ENCODE data around the gene GARNL3.

GARNL3 gene

DNA sequence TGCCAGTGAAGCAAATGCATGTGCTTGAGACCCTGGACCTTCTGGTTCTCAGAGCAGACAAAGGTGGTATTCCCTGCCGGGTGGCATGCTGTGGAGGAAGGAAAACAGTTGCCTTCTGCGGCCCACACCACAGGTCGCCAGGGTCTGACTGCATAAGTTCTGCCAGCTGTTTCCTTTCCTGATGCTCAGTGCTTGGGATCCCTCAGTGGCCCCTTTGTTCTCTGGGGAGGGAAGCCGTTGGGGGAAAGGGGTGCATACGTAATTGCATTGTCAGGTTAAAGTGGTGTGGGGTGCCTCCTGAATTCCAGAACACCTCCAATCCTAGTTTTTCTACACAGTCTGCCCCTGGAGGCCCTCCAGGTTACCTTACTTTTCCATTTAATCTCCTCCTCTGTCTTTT is 89.3 kb downstream of the GARNL3 start:
- DNase-seq: no peak

DNA sequence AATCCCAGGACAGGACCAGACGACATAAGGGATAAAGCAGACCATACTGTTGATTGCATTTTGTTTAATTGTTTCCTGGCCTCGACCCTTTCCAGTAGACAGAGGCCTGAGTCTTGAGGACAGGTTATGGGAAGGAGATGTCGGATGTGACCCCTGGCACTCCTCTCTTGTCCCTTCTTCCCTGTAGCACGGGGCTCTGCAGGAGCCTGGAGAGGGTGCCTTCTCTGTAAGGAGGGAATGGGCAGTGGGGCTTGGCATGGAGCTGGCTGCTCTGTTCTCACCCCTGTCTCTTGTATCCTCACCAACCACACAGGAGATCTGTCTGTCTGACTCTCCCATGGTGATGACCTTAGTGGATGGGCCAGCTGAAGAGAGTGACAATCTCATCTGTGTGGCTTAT is 92.3 kb downstream of the GARNL3 start:
- DNase-seq: no peak

DNA sequence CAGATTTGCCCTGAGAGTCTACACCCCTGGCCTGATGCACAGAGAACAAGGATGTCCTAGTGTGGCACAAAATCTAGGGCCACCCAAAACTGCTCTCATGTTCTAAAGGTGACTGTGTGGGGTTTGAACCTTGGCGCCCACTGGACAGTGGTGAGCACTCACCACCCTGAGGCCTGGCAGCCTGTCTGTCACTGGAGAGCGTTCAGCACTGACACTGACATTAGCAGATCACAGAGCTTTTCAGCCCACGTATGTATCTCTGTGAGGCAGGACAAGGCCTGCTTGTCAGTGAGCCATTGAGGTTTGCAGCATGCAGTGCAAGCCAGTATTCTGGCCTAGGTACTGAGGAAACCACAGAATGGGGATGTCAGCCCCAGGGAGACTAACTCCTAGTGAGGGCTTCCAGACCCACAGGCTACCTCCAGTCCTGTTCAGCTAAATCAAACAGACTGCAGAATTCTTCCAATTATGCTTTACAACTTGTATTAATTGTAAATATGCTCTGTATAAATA is 93.5 kb downstream of the GARNL3 start:
- DNase-seq: no peak

DNA sequence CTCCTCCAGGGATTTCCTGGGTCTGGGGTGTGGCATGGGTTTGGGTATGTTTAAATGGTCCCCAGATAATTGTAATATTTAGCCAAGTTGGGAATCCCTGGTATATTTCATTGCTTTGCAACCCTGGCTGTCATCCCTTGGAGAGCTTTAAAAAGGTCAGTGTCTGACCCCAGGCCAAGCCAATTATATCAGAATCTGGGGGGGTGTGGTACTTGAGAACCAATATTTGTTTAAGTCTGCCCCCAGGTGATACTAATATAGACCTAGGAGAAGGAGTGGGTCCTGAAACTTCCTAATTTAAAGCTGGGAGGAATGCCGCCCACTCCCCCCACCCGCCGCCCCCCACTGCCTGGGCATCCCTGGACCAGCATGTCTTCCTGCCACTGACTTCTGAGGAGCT is 94.2 kb downstream of the GARNL3 start:
- no peak for DNase-seq

DNA sequence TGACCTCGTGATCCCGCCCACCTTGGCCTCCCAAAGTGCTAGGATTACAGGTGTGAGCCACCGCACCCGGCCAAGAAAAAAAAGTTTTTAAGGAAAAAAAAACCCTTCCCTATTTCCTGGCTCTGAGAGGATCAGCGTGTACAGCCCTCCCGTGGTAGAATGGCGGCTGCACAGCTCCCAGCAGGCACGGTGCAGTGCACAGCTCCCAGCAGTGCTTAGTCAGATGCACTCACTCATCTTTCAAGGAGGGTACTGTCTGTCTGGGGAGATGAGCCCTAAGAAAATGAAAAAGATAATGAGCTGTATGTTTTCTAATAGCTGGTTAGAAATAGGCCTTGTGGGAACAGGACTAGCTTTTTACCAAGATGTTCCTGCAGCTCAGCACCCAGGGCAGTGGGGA is 95.7 kb downstream of the GARNL3 start:
- no peak for DNase-seq

DNA sequence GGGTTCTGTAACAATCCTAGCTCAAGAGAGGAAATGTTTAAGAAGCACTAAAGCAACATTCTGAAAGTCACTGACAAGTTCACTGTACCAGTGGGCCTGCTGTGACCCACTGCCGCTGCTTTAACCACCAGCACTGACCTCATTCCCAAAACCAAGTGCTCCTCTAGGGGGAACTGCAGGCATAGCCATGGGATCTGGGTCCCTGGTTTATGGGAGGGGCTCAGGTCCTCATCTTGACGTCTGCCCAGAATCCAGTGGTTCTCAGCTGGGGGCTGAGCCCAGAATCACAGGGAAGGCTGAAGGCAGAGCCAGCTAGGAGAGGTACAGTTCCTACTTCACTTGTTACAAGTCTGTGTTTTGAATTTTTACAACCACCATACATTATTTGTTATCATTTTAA is 96.3 kb downstream of the GARNL3 start:
- no peak for DNase-seq

DNA sequence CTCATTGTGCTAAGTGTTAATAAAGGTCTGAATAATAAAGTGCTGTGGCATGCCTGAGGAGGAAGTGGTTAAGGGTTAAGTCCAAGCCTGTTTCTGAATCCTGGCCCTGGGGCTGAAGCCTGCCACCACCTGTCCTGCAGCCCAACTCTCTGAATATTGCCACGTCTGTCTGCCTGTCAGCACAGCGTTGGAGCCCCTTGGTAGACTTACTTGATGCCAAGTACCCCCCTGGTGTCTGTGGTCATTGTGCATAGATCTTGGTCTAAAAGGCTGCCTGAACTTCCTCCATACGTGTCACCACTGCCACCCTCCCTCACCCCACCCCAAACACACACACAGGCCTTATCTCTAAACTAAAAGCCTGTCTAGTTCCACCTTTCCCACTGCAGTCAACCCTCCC is 97.0 kb downstream of the GARNL3 start:
- no peak for DNase-seq

DNA sequence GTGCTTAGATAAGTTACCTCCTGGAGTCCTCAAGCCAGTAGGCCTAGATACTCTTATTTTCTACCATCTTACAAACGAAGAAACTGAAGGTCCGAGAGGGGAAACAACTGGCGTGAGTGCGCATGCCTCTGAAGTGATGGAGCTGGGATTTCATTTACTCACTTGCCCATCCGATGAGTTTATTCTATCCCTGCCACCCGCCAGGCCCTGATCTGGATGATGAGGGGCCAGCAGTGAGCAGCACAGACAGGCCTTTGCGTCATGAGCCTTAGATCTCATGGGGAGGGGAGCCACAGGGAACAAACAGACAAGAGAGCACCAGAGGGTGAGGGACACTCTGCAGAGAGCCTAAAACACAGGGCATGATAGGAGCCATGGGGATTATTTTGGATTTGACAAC is 98.3 kb downstream of the GARNL3 start:
- no peak for DNase-seq

DNA sequence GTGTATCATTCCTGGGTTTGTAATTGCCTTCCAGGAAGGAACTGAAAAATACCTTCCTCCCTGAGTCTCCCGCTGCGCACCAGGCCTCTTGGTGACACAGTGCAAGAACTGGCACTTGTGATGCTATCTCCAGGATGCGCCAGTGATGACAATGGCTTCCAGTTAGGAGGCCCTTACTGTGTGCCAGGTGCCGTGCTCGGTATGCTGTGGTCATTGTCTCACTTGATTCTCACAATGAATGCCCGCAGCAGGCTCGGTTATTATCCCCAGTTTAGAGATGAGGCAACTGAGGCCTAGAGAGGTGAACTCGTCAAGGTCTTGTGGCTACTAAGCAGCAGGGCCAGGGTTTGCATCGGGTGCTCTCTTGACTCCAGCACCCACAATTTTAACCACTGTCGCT is 100.9 kb downstream of the GARNL3 start:
- no peak for DNase-seq

DNA sequence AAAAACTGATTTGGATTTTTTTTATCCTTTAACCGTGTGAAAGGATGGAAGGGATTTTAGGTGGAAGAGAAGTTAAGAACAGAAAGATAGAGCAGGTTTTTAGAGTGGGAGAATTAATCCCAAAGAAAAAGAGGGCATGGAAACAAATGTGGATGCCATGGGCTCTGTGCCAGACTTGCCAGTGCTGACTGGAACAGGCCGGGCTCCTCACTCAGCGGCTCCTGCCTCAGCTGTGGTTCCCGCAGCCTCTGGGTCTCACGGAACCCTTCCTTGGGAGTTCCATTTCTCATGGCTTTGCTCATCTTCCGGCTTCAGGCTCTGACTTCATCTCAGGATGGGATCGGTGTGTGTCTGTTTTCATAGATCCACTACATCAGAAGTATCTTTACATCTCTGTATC is 102.0 kb downstream of the GARNL3 start:
- no peak for DNase-seq

DNA sequence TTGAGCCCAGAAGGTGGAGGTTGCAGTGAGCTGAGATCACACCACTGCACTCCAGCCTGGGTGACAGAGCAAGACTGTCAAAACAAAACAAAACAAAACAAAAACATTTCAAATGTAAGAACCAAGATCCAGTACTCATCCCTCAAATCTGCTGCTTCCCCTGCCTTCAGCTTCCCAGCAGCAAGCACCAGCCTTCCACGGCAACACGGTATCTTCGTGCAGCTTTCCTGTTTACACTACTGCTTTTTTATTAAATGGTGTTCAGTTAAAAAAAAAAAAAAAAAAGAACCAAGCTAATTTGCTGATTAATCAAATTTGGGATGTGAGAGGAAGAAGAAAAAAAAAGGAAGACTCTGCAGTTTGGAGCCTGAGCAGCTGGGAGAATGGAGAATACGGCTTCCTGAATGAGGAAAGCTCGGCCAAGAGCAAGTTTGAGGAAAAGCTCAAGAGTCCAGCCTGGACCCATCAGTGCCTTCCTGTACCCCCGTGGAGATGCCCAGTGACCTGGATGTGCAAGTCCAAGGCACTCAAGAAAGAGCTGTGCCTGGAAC is 104.4 kb downstream of the GARNL3 start:
- peak; percentile 16 to 18 for DNase-seq

DNA sequence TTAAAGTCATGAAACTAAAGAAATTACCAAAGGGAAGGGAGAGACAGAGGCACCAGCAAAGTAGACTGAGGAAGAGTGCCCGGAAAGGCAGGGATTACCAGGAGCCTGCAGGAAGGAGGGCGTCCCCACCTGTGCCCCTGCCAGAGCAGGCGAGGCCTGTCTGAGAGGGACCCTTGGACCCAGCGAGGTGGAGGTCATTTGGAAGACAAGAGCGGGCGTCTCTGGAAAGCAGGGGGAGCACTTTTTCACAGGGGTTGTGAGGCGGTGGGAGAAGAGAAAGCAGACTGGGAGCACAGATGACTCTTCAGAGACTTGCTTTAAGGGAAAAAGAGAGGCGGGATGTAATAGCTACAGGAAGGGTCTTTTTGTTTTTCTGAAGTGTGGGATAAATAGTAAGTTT is 104.9 kb downstream of the GARNL3 start:
- DNase-seq: no peak

DNA sequence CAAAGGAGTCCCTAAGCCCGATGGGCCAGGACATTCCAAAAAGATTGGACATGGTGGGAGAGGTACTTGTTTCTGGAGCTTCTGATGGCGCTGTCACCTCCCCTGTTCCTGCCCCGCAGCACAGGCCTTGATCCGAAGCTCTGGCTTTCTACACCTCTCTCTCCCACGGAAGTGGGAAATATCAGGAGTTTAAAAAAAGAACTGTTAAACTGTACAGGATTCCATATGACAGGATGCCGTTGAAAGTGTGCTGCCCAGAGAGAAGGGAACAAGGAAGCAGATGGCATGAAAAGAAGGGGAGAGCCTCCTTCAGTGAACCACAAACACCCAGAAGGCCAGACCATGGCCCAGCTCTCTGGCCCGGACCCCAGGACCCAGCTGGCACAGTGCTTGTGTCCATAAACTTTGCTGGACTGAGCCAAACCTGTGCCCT is 105.6 kb downstream of the GARNL3 start:
- no peak for DNase-seq

DNA sequence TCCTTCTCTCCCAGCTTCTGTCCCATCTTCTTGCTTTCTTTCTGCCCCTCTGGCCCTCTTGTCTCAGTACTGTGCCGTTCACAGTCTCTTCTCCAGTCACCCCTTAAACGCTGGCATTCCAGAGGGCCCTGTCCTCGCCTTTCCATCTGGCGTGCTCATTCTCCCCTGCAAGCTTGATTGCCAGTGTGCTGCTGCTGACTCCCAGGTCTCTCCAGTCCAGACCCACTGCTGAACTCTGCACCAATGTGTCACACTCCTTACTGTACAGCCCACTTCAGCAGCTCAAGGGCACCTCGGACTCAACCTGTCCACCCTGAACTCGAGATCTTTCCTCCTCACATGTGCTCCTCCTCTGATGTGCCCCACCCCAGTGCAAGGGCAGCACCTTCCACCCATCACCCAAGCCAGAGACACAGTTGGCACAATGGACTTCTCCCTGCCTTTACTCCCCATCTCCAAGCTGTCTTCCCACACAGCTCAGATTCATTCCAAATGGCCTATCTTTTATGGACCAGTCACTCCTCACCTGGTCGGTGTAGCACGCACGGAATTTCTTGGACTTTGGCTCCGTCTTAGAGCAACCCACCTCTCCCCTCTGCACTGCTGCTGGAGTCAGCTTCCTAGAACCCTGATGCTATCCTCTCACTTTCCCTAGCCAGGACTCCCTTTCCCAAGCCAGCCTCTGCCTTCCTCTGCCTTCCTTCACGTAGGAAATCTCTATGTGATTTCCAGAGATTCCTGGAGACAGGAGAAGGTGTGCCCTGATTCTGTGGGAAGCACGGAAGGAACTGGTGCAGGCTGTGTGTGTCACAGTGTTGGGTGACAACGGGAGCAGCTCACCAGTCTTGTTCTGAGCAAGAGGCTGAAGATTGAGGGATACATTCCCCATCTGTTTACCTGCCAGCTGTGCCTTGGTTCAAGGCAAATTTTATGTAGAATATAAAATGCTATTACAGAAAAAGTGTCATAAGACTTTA is 106.4 kb downstream of the GARNL3 start:
- DNase-seq: no peak

DNA sequence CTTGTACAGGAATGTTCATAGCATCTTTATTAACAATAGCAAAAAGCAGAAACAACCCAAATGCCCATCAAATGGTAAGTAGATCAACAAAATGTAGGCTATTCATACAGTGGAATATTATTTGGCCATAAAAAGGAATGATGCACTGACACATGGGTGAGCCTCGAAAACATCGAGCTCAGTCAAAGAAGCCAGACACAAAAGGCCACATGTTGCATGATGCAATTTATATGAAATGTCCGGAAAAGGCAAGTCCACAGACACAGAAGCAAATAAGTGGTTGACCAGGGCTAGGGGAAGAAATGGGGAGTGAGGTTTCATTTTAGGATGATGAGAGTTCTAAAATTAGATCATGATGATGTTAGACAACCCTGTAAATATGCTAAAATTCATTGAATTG is 115.9 kb downstream of the GARNL3 start:
- no peak for DNase-seq

DNA sequence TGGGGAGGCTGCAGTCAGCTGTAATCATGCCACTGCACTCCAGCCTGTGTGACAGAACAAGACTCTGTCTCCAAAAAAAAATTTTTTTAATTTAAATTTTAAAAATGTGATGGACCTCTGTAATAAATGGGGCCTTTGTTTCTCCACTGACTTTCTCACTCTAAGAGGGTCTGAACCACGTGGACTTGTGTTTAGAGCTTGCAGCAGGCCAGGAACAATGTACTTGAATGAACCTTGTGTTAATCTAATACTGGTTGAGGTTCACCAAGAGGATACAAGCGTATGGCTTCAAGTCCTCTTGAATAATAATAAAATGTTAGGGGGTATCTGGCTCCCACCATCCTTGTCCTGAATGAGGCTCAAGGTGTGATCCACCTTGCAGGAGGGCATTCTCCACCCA is 118.0 kb downstream of the GARNL3 start:
- no peak for DNase-seq

DNA sequence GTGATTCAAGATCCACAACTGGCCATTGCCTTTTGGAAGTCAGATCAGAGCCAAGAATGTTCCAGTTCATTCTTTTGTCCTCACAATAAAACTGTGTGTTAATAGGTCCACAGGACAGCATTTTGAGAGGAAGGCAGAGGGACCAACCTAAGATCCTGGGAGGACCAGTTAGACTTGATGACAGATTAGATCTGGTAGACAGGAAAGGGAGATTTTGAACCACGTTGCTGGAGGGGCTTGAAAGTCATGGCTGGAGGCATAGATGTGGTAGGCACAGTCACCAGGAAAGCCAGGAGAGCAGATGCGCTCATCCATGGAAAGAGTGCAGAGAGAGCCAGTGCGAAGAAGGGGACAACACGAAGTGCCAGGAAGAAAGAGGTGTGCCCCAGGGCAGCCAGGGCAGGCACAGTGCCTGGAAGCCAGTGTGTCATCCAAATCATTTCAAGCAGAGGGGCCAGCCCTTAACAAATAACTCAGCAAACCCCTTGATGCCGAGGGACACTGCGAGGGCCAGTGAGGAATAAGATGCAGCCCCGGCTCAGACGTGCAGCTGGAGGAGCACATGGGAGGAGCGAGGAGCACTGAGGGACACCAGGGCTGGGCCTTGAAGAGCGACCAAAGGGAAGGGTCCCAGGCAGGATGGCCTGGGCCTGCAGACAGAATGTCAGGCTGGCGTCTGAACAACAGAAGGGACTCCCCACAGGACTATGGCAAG is 119.6 kb downstream of the GARNL3 start:
- DNase-seq: no peak

DNA sequence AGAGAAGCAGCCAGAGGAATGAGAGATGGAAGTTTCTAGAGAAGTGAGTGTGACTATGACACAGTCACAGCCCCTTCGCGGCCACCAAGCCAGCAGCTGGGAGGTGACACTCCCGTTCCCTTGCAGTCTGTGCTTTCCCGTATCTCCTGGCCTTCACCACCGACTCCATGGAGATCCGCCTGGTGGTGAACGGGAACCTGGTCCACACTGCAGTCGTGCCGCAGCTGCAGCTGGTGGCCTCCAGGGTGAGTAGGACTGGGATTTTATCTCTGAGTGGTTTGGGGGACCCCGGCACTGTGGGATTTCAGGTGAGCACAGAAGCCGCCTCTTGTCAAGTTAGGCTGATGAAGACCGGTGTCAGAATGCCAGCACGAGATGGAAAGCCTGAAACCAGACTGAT is 120.3 kb downstream of the GARNL3 start:
- no peak for DNase-seq

DNA sequence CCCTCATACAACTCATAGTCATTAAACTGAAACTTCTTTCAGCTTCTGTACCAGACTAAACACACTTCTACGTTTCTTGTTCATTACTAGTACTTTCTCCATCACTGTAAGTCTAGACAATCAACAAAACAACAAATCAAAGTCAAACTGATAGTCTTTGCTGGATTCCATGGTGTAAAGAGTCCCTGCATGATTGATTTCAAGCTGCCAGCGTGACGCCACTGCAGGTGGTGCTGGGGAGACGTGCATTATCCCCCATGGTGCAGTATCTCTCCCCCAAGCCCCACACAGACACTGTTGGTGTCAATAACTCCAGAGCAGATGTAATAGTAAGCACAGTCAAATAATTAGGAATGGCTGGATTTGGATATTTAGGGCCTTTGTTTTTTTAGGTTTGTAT is 121.7 kb downstream of the GARNL3 start:
- DNase-seq: no peak

DNA sequence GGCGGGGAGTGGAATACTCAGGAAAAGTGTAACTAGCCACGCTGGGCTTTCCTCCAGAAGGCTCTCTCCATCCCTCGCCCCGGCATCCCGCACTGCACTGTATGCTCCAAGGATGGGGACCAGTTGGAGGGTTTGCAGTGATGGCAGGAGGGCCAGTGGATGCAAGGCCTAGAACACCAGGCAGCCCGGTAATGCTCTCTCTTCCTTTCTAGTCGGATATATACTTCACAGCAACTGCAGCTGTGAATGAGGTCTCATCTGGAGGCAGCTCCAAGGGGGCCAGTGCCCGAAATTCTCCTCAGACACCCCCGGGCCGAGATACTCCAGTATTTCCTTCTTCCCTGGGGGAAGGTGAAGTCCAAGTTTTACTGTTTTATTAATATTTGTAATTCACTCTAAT is 122.4 kb downstream of the GARNL3 start:
- no peak for DNase-seq

DNA sequence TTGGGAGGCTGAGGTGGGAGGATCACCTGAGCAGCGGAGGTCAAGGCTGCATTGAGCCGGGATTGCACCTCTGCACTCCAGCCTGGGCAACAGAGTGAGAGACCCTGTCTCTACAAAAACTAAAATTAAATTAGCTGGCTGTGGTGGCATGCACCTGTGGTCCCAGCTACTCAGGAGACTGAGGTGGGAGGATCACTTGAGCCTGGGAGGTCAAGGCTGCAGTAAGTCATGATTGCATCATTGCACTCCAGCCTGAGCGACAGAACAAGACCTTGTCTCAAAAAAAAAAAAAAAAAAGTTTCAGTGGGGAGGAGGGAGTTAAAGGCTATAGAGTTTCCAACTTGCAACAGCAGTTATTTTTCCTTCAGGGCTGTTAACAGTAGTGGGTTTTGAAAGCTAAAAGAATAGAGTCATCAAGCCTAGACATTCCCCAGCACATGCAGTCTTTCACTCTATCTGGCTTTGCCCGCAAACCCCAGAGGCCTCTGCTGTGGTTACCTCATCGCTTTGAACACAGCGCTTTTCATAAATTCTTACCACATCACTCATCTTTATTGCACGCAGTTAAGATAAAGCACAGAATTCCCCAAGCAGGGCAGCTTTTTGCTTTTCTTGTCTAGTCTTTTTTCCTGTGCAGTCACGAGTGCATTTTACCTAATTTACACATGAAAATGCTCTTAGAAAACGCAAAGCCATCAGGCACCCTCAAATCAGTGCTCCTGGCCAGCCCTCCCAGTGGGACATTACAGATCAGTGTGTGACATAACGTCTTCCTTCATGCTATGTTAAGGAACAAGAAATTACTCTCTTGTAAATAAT is 123.7 kb downstream of the GARNL3 start:
- DNase-seq: peak; percentile 55 to 81

DNA sequence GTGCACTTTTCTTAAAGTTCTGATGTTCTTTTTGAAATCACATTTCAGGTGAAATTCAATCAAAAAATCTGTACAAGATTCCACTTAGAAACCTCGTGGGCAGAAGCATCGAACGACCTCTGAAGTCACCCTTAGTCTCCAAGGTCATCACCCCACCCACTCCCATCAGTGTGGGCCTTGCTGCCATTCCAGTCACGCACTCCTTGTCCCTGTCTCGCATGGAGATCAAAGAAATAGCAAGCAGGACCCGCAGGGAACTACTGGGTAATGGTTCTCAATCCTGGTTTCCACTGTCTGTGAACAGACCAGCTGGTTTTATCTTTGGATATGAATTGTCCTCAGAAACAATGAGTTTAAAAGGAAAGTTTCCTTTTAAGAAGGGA is 124.3 kb downstream of the GARNL3 start:
- DNase-seq: no peak

Measured in inflammatory macrophage treated with lipopolysaccharide for 1 hour (primary cell).